ENCODE data around the gene FICD.

FICD gene

DNA sequence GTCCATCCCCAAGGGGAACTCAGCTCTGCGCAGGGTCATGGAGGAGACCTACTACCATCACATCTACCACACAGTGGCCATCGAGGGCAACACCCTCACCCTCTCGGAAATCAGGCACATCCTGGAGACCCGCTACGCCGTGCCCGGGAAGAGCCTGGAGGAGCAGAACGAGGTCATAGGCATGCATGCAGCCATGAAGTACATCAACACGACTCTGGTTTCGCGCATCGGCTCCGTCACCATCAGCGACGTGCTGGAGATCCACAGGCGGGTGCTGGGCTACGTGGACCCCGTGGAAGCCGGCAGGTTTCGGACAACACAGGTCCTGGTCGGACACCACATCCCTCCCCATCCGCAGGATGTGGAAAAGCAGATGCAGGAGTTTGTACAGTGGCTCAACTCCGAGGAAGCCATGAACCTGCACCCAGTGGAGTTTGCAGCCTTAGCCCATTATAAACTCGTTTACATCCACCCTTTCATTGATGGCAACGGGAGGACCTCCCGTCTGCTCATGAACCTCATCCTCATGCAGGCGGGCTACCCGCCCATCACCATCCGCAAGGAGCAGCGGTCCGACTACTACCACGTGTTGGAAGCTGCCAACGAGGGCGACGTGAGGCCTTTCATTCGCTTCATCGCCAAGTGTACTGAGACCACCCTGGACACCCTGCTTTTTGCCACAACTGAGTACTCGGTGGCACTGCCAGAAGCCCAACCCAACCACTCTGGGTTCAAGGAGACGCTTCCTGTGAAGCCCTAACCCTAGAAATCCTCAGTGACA is 3.8 kb downstream of the FICD start:
- Histone ChIP-seq H3K27ac (ENCODE audit: low read length) (no peak overlapping the region), H3K4me3 (ENCODE audit: low read depth in 1 of 2, low read length in 2 of 2) (no peak overlapping the region), H3K36me3 (ENCODE audit: control insufficient read depth in 1 of 2, insufficient read depth in 2 of 2, low read length in 2 of 2) (peaks cover 51 to 56% of the 10 kb centered on the region in 2 donors), H3K9me3 (ENCODE audit: control insufficient read depth in 1 of 2, low read length in 2 of 2) (no peaks in the 10 kb centered on the region), H3K4me1 (ENCODE audit: control insufficient read depth in 1 of 2, insufficient read depth in 2 of 2, low read length in 2 of 2) (peaks cover 7 to 12% of the 10 kb centered on the region in 2 donors), H3K27me3 (ENCODE audit: low read depth, low read length) (no peaks in the 10 kb centered on the region)

GRCh38 chr12:108519558-108519957 is 4.5 kb downstream of the FICD start:
- H3K27ac ChIP-seq (ENCODE audit: low read length), result no peak overlapping the region
- peaks cover 7 to 12% of the 10 kb centered on the region in 2 donors for H3K4me1 ChIP-seq (ENCODE audit: control insufficient read depth in 1 of 2, insufficient read depth in 2 of 2, low read length in 2 of 2)
- H3K9me3 ChIP-seq (ENCODE audit: control insufficient read depth in 1 of 2, low read length in 2 of 2), result no peaks in the 10 kb centered on the region
- no peaks in the 10 kb centered on the region for H3K27me3 ChIP-seq (ENCODE audit: low read depth, low read length)
- H3K4me3 ChIP-seq (ENCODE audit: low read depth in 1 of 2, low read length in 2 of 2), result no peak overlapping the region
- peaks cover 58 to 63% of the 10 kb centered on the region in 2 donors for H3K36me3 ChIP-seq (ENCODE audit: control insufficient read depth in 1 of 2, insufficient read depth in 2 of 2, low read length in 2 of 2)

DNA sequence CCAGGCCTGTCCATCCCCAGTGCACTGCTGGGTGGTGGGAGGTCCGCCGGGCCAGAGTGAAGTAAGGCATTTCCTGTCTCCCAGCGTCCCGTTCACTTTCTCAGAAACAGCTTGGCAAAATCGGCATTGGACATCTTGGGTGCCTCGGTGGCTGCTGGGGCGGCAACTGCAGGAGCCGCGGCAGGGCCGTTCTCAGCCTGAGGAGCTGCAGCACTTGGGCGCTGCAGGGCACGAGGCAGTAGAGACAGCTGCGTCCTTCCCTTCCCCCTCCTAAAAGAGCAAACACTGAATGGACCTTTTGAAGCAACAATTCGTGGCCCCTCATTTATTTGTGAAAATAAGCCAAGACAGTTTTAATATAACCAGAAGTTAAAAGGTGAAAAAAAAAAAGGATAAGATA is 8.3 kb downstream of the FICD start:
- Histone ChIP-seq H3K27ac (ENCODE audit: low read length) (no peak overlapping the region), H3K36me3 (ENCODE audit: control insufficient read depth in 1 of 2, insufficient read depth in 2 of 2, low read length in 2 of 2) (peaks cover 82 to 93% of the 10 kb centered on the region in 2 donors), H3K4me3 (ENCODE audit: low read depth in 1 of 2, low read length in 2 of 2) (no peak overlapping the region)

DNA sequence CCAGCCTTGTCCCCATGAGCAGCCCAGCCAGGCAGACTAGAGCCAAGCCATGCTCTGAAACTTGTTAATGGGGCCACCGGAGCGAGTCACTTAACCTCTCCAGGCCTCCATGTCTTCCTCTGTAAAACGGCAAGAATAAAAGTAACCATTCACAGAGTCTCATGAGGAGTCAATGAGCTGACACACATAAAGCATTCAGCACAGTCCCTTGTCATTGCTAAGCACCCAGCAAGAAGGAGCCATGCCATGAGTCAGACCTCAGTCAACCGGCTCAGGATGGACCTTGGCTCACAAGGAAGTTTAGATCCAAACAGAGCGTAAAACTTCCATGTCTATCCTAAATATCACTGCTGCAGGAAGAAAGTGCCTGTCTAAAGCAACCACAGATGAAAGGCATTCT is 10.6 kb downstream of the FICD start:
- H3K36me3 ChIP-seq (ENCODE audit: control insufficient read depth in 1 of 2, insufficient read depth in 2 of 2, low read length in 2 of 2), result peaks cover 82 to 94% of the 10 kb centered on the region in 2 donors
- H3K27me3 ChIP-seq (ENCODE audit: low read depth, low read length), result no peaks in the 10 kb centered on the region
- H3K4me3 ChIP-seq (ENCODE audit: low read depth in 1 of 2, low read length in 2 of 2), result no peak overlapping the region
- H3K4me1 ChIP-seq (ENCODE audit: control insufficient read depth in 1 of 2, insufficient read depth in 2 of 2, low read length in 2 of 2), result no peaks in the 10 kb centered on the region
- no peaks in the 10 kb centered on the region for H3K9me3 ChIP-seq (ENCODE audit: control insufficient read depth in 1 of 2, low read length in 2 of 2)
- no peak overlapping the region for H3K27ac ChIP-seq (ENCODE audit: low read length)

More for the DNA sequence above, 8.3 kb downstream of the FICD start:
- H3K9me3 ChIP-seq (ENCODE audit: control insufficient read depth in 1 of 2, low read length in 2 of 2), result no peaks in the 10 kb centered on the region
- H3K27me3 ChIP-seq (ENCODE audit: low read depth, low read length), result no peaks in the 10 kb centered on the region
- no peaks in the 10 kb centered on the region for H3K4me1 ChIP-seq (ENCODE audit: control insufficient read depth in 1 of 2, insufficient read depth in 2 of 2, low read length in 2 of 2)

GRCh38 chr12:108526482-108527165 is 11.5 kb downstream of the FICD start:
- Histone ChIP-seq H3K27ac (ENCODE audit: low read length) (no peak overlapping the region), H3K36me3 (ENCODE audit: control insufficient read depth in 1 of 2, insufficient read depth in 2 of 2, low read length in 2 of 2) (peaks cover 73 to 96% of the 10 kb centered on the region in 2 donors), H3K9me3 (ENCODE audit: control insufficient read depth in 1 of 2, low read length in 2 of 2) (no peaks in the 10 kb centered on the region), H3K27me3 (ENCODE audit: low read depth, low read length) (no peaks in the 10 kb centered on the region), H3K4me3 (ENCODE audit: low read depth in 1 of 2, low read length in 2 of 2) (no peak overlapping the region), H3K4me1 (ENCODE audit: control insufficient read depth in 1 of 2, insufficient read depth in 2 of 2, low read length in 2 of 2) (no peaks in the 10 kb centered on the region)

- Histone ChIP-seq H3K36me3 (ENCODE audit: control insufficient read depth in 1 of 2, insufficient read depth in 2 of 2, low read length in 2 of 2) (peaks cover 74 to 97% of the 10 kb centered on the region in 2 donors), H3K9me3 (ENCODE audit: control insufficient read depth in 1 of 2, low read length in 2 of 2) (no peaks in the 10 kb centered on the region), H3K4me1 (ENCODE audit: control insufficient read depth in 1 of 2, insufficient read depth in 2 of 2, low read length in 2 of 2) (no peaks in the 10 kb centered on the region), H3K27ac (ENCODE audit: low read length) (no peak overlapping the region), H3K4me3 (ENCODE audit: low read depth in 1 of 2, low read length in 2 of 2) (no peak overlapping the region), H3K27me3 (ENCODE audit: low read depth, low read length) (no peaks in the 10 kb centered on the region)
Measured at GRCh38 chr12:108527166-108527496, 12.1 kb downstream of the FICD start.

DNA sequence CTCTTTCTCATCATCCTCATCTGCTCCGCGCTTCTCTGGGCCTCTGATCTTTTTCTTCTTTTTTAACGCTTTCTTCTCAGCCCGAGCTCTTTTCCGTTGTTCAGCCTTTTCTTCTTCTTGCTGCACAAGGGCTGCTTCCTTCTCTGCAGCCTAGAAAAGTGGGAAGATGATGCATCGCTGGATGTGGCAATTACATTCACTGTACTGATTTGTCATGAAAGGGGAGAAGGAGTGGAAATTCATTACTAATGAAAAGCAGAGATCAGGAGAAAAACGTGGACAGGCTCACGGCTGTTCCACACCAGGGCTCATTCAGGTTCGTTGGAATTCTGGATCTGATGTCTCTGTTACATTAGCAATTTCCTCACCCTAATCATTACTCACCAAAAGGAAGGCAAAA is 15.1 kb downstream of the FICD start:
- Histone ChIP-seq H3K36me3 (ENCODE audit: control insufficient read depth in 1 of 2, insufficient read depth in 2 of 2, low read length in 2 of 2) (peaks cover 60 to 89% of the 10 kb centered on the region in 2 donors), H3K9me3 (ENCODE audit: control insufficient read depth in 1 of 2, low read length in 2 of 2) (no peaks in the 10 kb centered on the region), H3K4me1 (ENCODE audit: control insufficient read depth in 1 of 2, insufficient read depth in 2 of 2, low read length in 2 of 2) (no peaks in the 10 kb centered on the region), H3K27me3 (ENCODE audit: low read depth, low read length) (no peaks in the 10 kb centered on the region), H3K27ac (ENCODE audit: low read length) (no peak overlapping the region), H3K4me3 (ENCODE audit: low read depth in 1 of 2, low read length in 2 of 2) (no peak overlapping the region)

- Histone ChIP-seq H3K36me3 (ENCODE audit: control insufficient read depth in 1 of 2, insufficient read depth in 2 of 2, low read length in 2 of 2) (peaks cover 60 to 90% of the 10 kb centered on the region in 2 donors), H3K27me3 (ENCODE audit: low read depth, low read length) (no peaks in the 10 kb centered on the region), H3K4me1 (ENCODE audit: control insufficient read depth in 1 of 2, insufficient read depth in 2 of 2, low read length in 2 of 2) (no peaks in the 10 kb centered on the region), H3K27ac (ENCODE audit: low read length) (no peak overlapping the region), H3K4me3 (ENCODE audit: low read depth in 1 of 2, low read length in 2 of 2) (no peak overlapping the region), H3K9me3 (ENCODE audit: control insufficient read depth in 1 of 2, low read length in 2 of 2) (no peaks in the 10 kb centered on the region)
Measured at GRCh38 chr12:108531929-108532848, 17.1 kb downstream of the FICD start.

DNA sequence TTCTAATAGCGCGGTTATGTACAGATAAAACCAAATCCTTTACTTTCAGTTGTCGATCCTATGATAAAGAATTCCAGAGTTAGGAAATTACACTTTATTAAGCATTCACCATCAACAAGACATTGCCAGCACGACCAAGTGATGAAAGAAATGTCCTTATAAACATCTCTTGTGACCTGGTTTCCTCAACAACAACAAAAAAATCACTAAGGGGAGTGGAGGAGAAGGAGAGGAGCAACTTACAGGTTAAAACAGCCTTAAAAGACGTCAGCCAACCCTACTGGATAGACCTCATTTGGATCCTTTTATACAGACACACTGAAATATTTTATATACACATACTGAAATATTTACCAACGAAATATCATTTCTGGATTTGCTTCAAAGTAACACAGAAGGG is 23.1 kb downstream of the FICD start:
- H3K4me1 ChIP-seq (ENCODE audit: control insufficient read depth in 1 of 2, insufficient read depth in 2 of 2, low read length in 2 of 2), result peaks cover 0 to 8% of the 10 kb centered on the region in 2 donors
- H3K27ac ChIP-seq (ENCODE audit: low read length), result no peak overlapping the region
- no peaks in the 10 kb centered on the region for H3K27me3 ChIP-seq (ENCODE audit: low read depth, low read length)
- H3K9me3 ChIP-seq (ENCODE audit: control insufficient read depth in 1 of 2, low read length in 2 of 2), result no peaks in the 10 kb centered on the region
- peaks cover 52 to 62% of the 10 kb centered on the region in 2 donors for H3K36me3 ChIP-seq (ENCODE audit: control insufficient read depth in 1 of 2, insufficient read depth in 2 of 2, low read length in 2 of 2)
- no peak overlapping the region for H3K4me3 ChIP-seq (ENCODE audit: low read depth in 1 of 2, low read length in 2 of 2)

DNA sequence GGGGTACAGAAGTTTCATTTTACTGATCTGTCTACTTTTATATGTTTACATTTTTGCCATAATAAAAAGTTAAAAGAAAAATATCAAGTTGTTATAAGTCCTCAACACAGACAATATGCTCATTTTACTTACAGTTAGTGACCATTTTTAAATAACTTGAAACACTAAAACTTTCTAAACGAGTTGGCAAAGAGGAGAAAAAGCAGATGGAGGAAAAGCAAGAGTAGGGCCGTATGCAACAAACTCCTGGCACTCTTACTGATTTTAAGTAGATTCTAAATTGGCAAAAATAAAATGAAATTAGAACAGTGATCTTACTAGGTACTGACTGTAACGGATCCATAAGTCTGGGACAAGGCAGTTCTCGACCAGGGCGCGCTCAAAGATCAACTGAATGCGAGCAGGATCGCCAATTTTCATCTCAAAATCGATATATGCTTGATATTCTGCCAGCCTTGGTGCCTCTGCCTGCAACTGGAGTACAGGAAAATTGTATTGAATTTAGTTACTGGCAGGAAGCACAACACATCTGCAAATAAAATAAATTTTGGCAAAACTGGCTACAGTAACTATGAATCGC is 23.6 kb downstream of the FICD start:
- Histone ChIP-seq H3K27me3 (ENCODE audit: low read depth, low read length) (no peaks in the 10 kb centered on the region), H3K27ac (ENCODE audit: low read length) (no peak overlapping the region), H3K4me1 (ENCODE audit: control insufficient read depth in 1 of 2, insufficient read depth in 2 of 2, low read length in 2 of 2) (peaks cover 0 to 8% of the 10 kb centered on the region in 2 donors), H3K9me3 (ENCODE audit: control insufficient read depth in 1 of 2, low read length in 2 of 2) (no peaks in the 10 kb centered on the region), H3K4me3 (ENCODE audit: low read depth in 1 of 2, low read length in 2 of 2) (no peak overlapping the region), H3K36me3 (ENCODE audit: control insufficient read depth in 1 of 2, insufficient read depth in 2 of 2, low read length in 2 of 2) (peaks cover 52 to 60% of the 10 kb centered on the region in 2 donors)

GRCh38 chr12:108542320-108542719 is 27.2 kb downstream of the FICD start:
- H3K36me3 ChIP-seq (ENCODE audit: control insufficient read depth in 1 of 2, insufficient read depth in 2 of 2, low read length in 2 of 2), result peaks cover 47 to 64% of the 10 kb centered on the region in 2 donors
- H3K27me3 ChIP-seq (ENCODE audit: low read depth, low read length), result no peaks in the 10 kb centered on the region
- no peak overlapping the region for H3K4me3 ChIP-seq (ENCODE audit: low read depth in 1 of 2, low read length in 2 of 2)
- H3K27ac ChIP-seq (ENCODE audit: low read length), result no peak overlapping the region
- no peaks in the 10 kb centered on the region for H3K9me3 ChIP-seq (ENCODE audit: control insufficient read depth in 1 of 2, low read length in 2 of 2)
- H3K4me1 ChIP-seq (ENCODE audit: control insufficient read depth in 1 of 2, insufficient read depth in 2 of 2, low read length in 2 of 2), result peaks cover 0 to 8% of the 10 kb centered on the region in 2 donors
